Left renal pelvis (tissue), 4 donors: ENCODE measurements around the gene KCNMB1. TPM values are rescaled to one million over a fixed set of nuclear protein-coding genes. Genes with fewer than 3 reads are reported as not detected.
"Not testable (repeated sequence)": the region's sequence is repeated elsewhere in the genome, so short reads cannot be mapped to it uniquely, and the experiment has no call there.

Experiments used
- DNase-seq, 4 donors: peaks; one replicate each; pipeline ENCODE4 v3.0.0-alpha.2; 2013; ENCODE audit warnings: low read depth in 4 of 4, low spot score in 3 of 4
- polyA plus RNA-seq, 4 donors: library from polyadenylated mRNA; unstranded; fragments of 120-200 nt; gene quantifications; one replicate each; pipeline ENCODE4 v1.2.1, GENCODE V29; 2013; ENCODE audit not compliant: insufficient read length in 4 of 4

Gene KCNMB1
- polyA plus RNA-seq, 4 donors = 0.48 to 1.2 (median 1.1) TPM

- DNase-seq = no peak
Observed at GRCh38 chr5:170380361-170380951, 8.7 kb downstream of the KCNMB1 start.

GRCh38 chr5:170378740-170379139, 10.4 kb downstream of the KCNMB1 start:
- DNase-seq = no peak

GRCh38 chr5:170377027-170377426, 12.1 kb downstream of the KCNMB1 start:
- DNase-seq = no peak

- DNase-seq = not testable (repeated sequence)
Observed at GRCh38 chr5:170376526-170376925, 12.6 kb downstream of the KCNMB1 start.

GRCh38 chr5:170375283-170375682, 13.9 kb downstream of the KCNMB1 start:
- no peak for DNase-seq

GRCh38 chr5:170372971-170373370, 16.2 kb downstream of the KCNMB1 start:
- DNase-seq = no peak

- no peak for DNase-seq
Observed at GRCh38 chr5:170368586-170368985, 20.6 kb downstream of the KCNMB1 start.

- no peak for DNase-seq
Observed at GRCh38 chr5:170366276-170366675, 22.9 kb downstream of the KCNMB1 start.

- DNase-seq = no peak
Observed at GRCh38 chr5:170365831-170366230, 23.3 kb downstream of the KCNMB1 start.

GRCh38 chr5:170365011-170365410, 24.2 kb downstream of the KCNMB1 start:
- no peak for DNase-seq

GRCh38 chr5:170363671-170364070, 25.5 kb downstream of the KCNMB1 start:
- no peak for DNase-seq

GRCh38 chr5:170362656-170363055, 26.5 kb downstream of the KCNMB1 start:
- DNase-seq = no peak

GRCh38 chr5:170362102-170362501, 27.1 kb downstream of the KCNMB1 start:
- no peak for DNase-seq

- no peak for DNase-seq
Observed at GRCh38 chr5:170361616-170362015, 27.6 kb downstream of the KCNMB1 start.

- no peak for DNase-seq
Observed at GRCh38 chr5:170361116-170361515, 28.1 kb downstream of the KCNMB1 start.

GRCh38 chr5:170360709-170361108, 28.5 kb downstream of the KCNMB1 start:
- DNase-seq = no peak

GRCh38 chr5:170357955-170358444, 31.2 kb downstream of the KCNMB1 start:
- DNase-seq = no peak

GRCh38 chr5:170355601-170356098, 33.5 kb downstream of the KCNMB1 start:
- DNase-seq = no peak

GRCh38 chr5:170353961-170354360, 35.2 kb downstream of the KCNMB1 start:
- DNase-seq = no peak

- DNase-seq = no peak
Observed at GRCh38 chr5:170353011-170353761, 36.0 kb downstream of the KCNMB1 start.

GRCh38 chr5:170348137-170348633, 41.0 kb downstream of the KCNMB1 start:
- DNase-seq = no peak
